HS-5 (cell line): Measurements from ENCODE around the gene KIF5C.

Experiments used
- DNase-seq: peaks from one replicate; pipeline ENCODE4 v3.0.0-alpha.2; 2012; ENCODE audit warnings: low read depth

KIF5C gene

GRCh38 chr2:148888003-148888501, 13.0 kb downstream of the KIF5C start:
- no peak for DNase-seq

- DNase-seq = peak; percentile 53
Measured at GRCh38 chr2:148888986-148889385, 14.0 kb downstream of the KIF5C start.

- DNase-seq = no peak
Measured at GRCh38 chr2:148893906-148894305, 18.9 kb downstream of the KIF5C start.

GRCh38 chr2:148896136-148896535, 21.1 kb downstream of the KIF5C start:
- no peak for DNase-seq

GRCh38 chr2:148899638-148900318, 24.8 kb downstream of the KIF5C start:
- DNase-seq = no peak

GRCh38 chr2:148900350-148900837, 25.4 kb downstream of the KIF5C start:
- DNase-seq = no peak

GRCh38 chr2:148901142-148901541, 26.1 kb downstream of the KIF5C start:
- no peak for DNase-seq

- no peak for DNase-seq
Measured at GRCh38 chr2:148902798-148903197, 27.8 kb downstream of the KIF5C start.

- no peak for DNase-seq
Measured at GRCh38 chr2:148903294-148903693, 28.3 kb downstream of the KIF5C start.

GRCh38 chr2:148903979-148904378, 29.0 kb downstream of the KIF5C start:
- DNase-seq = no peak

- DNase-seq = peak; percentile 52
Measured at GRCh38 chr2:148906124-148906523, 31.1 kb downstream of the KIF5C start.

GRCh38 chr2:148907085-148907785, 32.2 kb downstream of the KIF5C start:
- DNase-seq = no peak

- no peak for DNase-seq
Measured at GRCh38 chr2:148909114-148909513, 34.1 kb downstream of the KIF5C start.

GRCh38 chr2:148913061-148913460, 38.0 kb downstream of the KIF5C start:
- DNase-seq = no peak

GRCh38 chr2:148913492-148913891, 38.5 kb downstream of the KIF5C start:
- no peak for DNase-seq

- DNase-seq = no peak
Measured at GRCh38 chr2:148914463-148914862, 39.4 kb downstream of the KIF5C start.

- no peak for DNase-seq
Measured at GRCh38 chr2:148917431-148917830, 42.4 kb downstream of the KIF5C start.

- DNase-seq = no peak
Measured at GRCh38 chr2:148918554-148918953, 43.5 kb downstream of the KIF5C start.

GRCh38 chr2:148920559-148920958, 45.5 kb downstream of the KIF5C start:
- no peak for DNase-seq

GRCh38 chr2:148922062-148922461, 47.0 kb downstream of the KIF5C start:
- no peak for DNase-seq

GRCh38 chr2:148922776-148923475, 47.9 kb downstream of the KIF5C start:
- no peak for DNase-seq

- no peak for DNase-seq
Measured at GRCh38 chr2:148924514-148925178, 49.6 kb downstream of the KIF5C start.
